ENCODE results near the gene KCNT1. TPM values are rescaled to one million over a fixed set of nuclear protein-coding genes. Genes with fewer than 3 reads are reported as not detected.
A peak's percentile ranks its signal among the peaks of the same experiment; 100 is the strongest.

KCNT1 gene
- total RNA-seq, 1 experiment from 2014 or later: 0.09 TPM

GRCh38 chr9:135770203-135770535 is 68.2 kb downstream of the KCNT1 start:
- no peaks in the 10 kb centered on the region for H3K36me3 ChIP-seq (ENCODE audit: control insufficient read depth, insufficient read depth, low read length)
- H3K9me3 ChIP-seq: 0 out of 2 replicates have a peak, but pooled peaks cover 3% of the 10 kb centered on the region
- DNase-seq: no peak
- Mint-ChIP-seq H3K27me3 (ENCODE audit: insufficient read depth, unreplicated experiment) (no peaks in the 10 kb centered on the region), H3K27ac (ENCODE audit: unreplicated experiment) (no peak overlapping the region), H3K4me3 (ENCODE audit: unreplicated experiment) (no peak overlapping the region), H3K4me1 (ENCODE audit: low read depth, unreplicated experiment) (no peaks in the 10 kb centered on the region), H3K9me3 (ENCODE audit: unreplicated experiment) (no peaks in the 10 kb centered on the region), H3K36me3 (ENCODE audit: insufficient read depth, unreplicated experiment) (no peaks in the 10 kb centered on the region)
- POLR2A ChIA-PET: no interaction called here
- CTCF ChIA-PET: no interaction called here
- H3K4me1 ChIP-seq: no peaks in the 10 kb centered on the region
- peak overlapping the region; percentile 12; the same call in 1 of the 2 replicates for H3K4me3 ChIP-seq (ENCODE audit: low read depth, low read length)
- no peaks in the 10 kb centered on the region for H3K27me3 ChIP-seq (replicated peaks; ENCODE audit: control insufficient read depth, insufficient read depth, low read length)
- BruUV-seq (replicated peaks): no TSS peak
- intact Hi-C loops (cut with micrococcal nuclease; ENCODE audit: unreplicated experiment): no loop called here
- no peak for TF ChIP-seq CTCF (IDR thresholded peaks at IDR 0.05; ENCODE audit: insufficient read depth in 1 of 2, low read depth in 1 of 2, low read length in 1 of 2, severe bottlenecking in 1 of 2, unreplicated experiment in 1 of 2)

GRCh38 chr9:135770771-135771170 is 68.8 kb downstream of the KCNT1 start:
- ChIA-PET POLR2A (no interaction called here), CTCF (no interaction called here)
- TF ChIP-seq CTCF (IDR thresholded peaks at IDR 0.05; ENCODE audit: insufficient read depth in 1 of 2, low read depth in 1 of 2, low read length in 1 of 2, severe bottlenecking in 1 of 2, unreplicated experiment in 1 of 2): no peak
- Histone ChIP-seq H3K4me3 (ENCODE audit: low read depth, low read length) (no peak overlapping the region), H3K9me3 (0 out of 2 replicates have a peak, but pooled peaks cover 3% of the 10 kb centered on the region), H3K27me3 (replicated peaks; ENCODE audit: control insufficient read depth, insufficient read depth, low read length) (no peaks in the 10 kb centered on the region), H3K4me1 (no peaks in the 10 kb centered on the region), H3K36me3 (ENCODE audit: control insufficient read depth, insufficient read depth, low read length) (no peaks in the 10 kb centered on the region)
- Mint-ChIP-seq H3K27ac (ENCODE audit: unreplicated experiment) (no peak overlapping the region), H3K9me3 (ENCODE audit: unreplicated experiment) (no peaks in the 10 kb centered on the region), H3K4me1 (ENCODE audit: low read depth, unreplicated experiment) (no peaks in the 10 kb centered on the region), H3K27me3 (ENCODE audit: insufficient read depth, unreplicated experiment) (no peaks in the 10 kb centered on the region), H3K4me3 (ENCODE audit: unreplicated experiment) (no peak overlapping the region), H3K36me3 (ENCODE audit: insufficient read depth, unreplicated experiment) (no peaks in the 10 kb centered on the region)
- no TSS peak for BruUV-seq (replicated peaks)
- no peak for DNase-seq
- intact Hi-C loops (cut with micrococcal nuclease; ENCODE audit: unreplicated experiment): no loop called here

GRCh38 chr9:135771401-135772051 is 69.5 kb downstream of the KCNT1 start:
- H3K27me3 Mint-ChIP-seq (ENCODE audit: insufficient read depth, unreplicated experiment): no peaks in the 10 kb centered on the region
- H3K27me3 ChIP-seq (replicated peaks; ENCODE audit: control insufficient read depth, insufficient read depth, low read length): no peaks in the 10 kb centered on the region
- H3K4me3 ChIP-seq (ENCODE audit: low read depth, low read length): no peak overlapping the region
- H3K36me3 Mint-ChIP-seq (ENCODE audit: insufficient read depth, unreplicated experiment): no peaks in the 10 kb centered on the region
- no peaks in the 10 kb centered on the region for H3K9me3 Mint-ChIP-seq (ENCODE audit: unreplicated experiment)
- H3K4me1 Mint-ChIP-seq (ENCODE audit: low read depth, unreplicated experiment): no peaks in the 10 kb centered on the region
- intact Hi-C loops (cut with micrococcal nuclease; ENCODE audit: unreplicated experiment): no loop called here
- POLR2A ChIA-PET: no interaction called here
- H3K9me3 ChIP-seq: no peaks in the 10 kb centered on the region
- H3K4me1 ChIP-seq: no peaks in the 10 kb centered on the region
- no peak for DNase-seq
- no peak overlapping the region for H3K27ac Mint-ChIP-seq (ENCODE audit: unreplicated experiment)
- H3K36me3 ChIP-seq (ENCODE audit: control insufficient read depth, insufficient read depth, low read length): no peaks in the 10 kb centered on the region
- CTCF ChIA-PET: no interaction called here
- no peak for TF ChIP-seq CTCF (IDR thresholded peaks at IDR 0.05; ENCODE audit: insufficient read depth in 1 of 2, low read depth in 1 of 2, low read length in 1 of 2, severe bottlenecking in 1 of 2, unreplicated experiment in 1 of 2)
- BruUV-seq (replicated peaks): no TSS peak
- no peak overlapping the region for H3K4me3 Mint-ChIP-seq (ENCODE audit: unreplicated experiment)
